K562 (cell line): ENCODE results near the gene POU3F3.

Experiments used
- DACH1 ChIP-seq: fragments of 450-650 bp; IDR thresholded peaks from 2 replicates; pipeline ENCODE4 v1.6.1; 2018; ENCODE audit not compliant: partially characterized antibody
- DDX20 ChIP-seq: fragments of 450-650 bp; IDR thresholded peaks from 2 replicates; pipeline ENCODE4 v1.6.1; 2016; ENCODE audit warnings: missing genetic modification characterization, low read depth, mild to moderate bottlenecking, missing compliant biosample characterization, moderate library complexity
- ELF4 ChIP-seq: fragments of 450-650 bp; formaldehyde crosslinking; IDR thresholded peaks from 2 replicates; pipeline ENCODE4 v1.4.0; 2022; ENCODE audit warnings: missing genetic modification characterization
- FOS ChIP-seq: IDR thresholded peaks from 3 replicates; pipeline ENCODE4 v1.6.1; 2011; ENCODE audit not compliant: insufficient read length; ENCODE audit errors: extremely low read depth
- GABPB2 ChIP-seq: fragments of 250-450 bp; sonication (Bioruptor Pico); conservative IDR thresholded peaks from 2 replicates; pipeline ENCODE4 v1.5.1; 2021; ENCODE audit warnings: mild to moderate bottlenecking
- HNRNPK ChIP-seq: fragments of 200-400 bp; formaldehyde crosslinking; IDR thresholded peaks from one replicate; pipeline ENCODE4 v1.6.1; 2018; ENCODE audit warnings: mild to moderate bottlenecking, low read depth, low read length; ENCODE audit not compliant: poor library complexity, severe bottlenecking
- NBN ChIP-seq: fragments of 450-650 bp; IDR thresholded peaks from 2 replicates; pipeline ENCODE4 v1.6.1; 2016; ENCODE audit warnings: low read depth, mild to moderate bottlenecking
- POLR2A ChIP-seq: fragments of 450-650 bp; conservative IDR thresholded peaks from 2 replicates; pipeline ENCODE4 v1.6.1; 2016
- RBM22 ChIP-seq: fragments of 200-400 bp; formaldehyde crosslinking; IDR thresholded peaks from 2 replicates; pipeline ENCODE4 v1.6.1; 2018; ENCODE audit warnings: low read length, low read depth; ENCODE audit not compliant: poor library complexity, severe bottlenecking
- ZNF274 ChIP-seq: IDR thresholded peaks from 2 replicates; pipeline ENCODE4 v1.6.1; 2011; ENCODE audit warnings: low read depth, mild to moderate bottlenecking, low read length, moderate library complexity, borderline replicate concordance
- TF ChIP-seq, protein P1 (sequence below), 3 experiments: IDR thresholded peaks in 2 of 3; conservative IDR thresholded peaks in 1 of 3; 2 replicates each; pipeline ENCODE4 v1.5.1; 2011 to 2012; ENCODE audit warnings: low read length in 3 of 3, mild to moderate bottlenecking in 3 of 3, control low read depth in 2 of 3, improper control_type of control experiment in 1 of 3, inconsistent platforms in 1 of 3, low read depth in 1 of 3, mixed read lengths in 1 of 3, moderate library complexity in 1 of 3; ENCODE audit not compliant: insufficient read depth in 2 of 3
- TF ChIP-seq, protein P2 (sequence below): fragments of 450-650 bp; conservative IDR thresholded peaks from 2 replicates; pipeline ENCODE4 v1.6.1; 2016; ENCODE audit warnings: missing genetic modification characterization, low read depth, mild to moderate bottlenecking, missing compliant biosample characterization, moderate library complexity

DNA sequence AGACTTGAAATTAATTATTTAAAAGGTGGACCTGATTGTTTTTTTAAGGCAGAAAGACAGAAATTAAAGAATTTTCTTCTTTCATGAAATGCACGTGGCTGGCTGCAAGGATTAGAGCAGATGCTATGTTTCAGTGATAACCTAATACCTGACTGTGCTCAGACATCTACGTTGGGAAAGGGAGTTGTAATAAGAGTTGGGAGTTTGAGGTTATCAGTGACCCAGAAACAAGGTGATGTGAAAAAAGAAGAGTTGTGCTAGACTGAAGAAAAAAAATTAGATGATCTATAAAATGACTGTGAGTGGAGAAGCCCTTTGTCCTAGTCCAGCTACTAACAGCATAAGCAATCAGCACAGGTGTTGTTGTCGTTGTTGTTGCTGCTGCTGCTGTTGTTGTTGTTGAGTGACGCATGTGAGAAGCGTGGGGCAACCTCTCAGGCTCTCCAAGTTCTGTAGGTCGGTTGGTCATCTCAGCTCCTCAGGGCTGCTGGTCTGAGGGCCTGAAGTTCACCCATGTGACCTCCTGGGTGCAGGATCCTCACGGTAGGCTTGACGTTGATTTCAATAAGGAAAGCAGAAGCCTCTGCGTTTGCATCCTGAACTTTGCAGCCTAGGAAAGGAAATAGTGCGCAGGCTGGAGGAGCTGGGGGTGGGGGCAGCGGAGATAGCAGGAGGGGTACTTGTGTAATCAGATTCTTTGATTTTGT is 7.6 kb downstream of the POU3F3 start:
- no peak for TF ChIP-seq ZNF274
- TF ChIP-seq RBM22: no peak
- TF ChIP-seq HNRNPK: no peak
- TF ChIP-seq FOS: no peak
- TF ChIP-seq DACH1: no peak
- no peak for TF ChIP-seq DDX20 (tag)
- no peak for TF ChIP-seq NBN
- no peak for TF ChIP-seq GABPB2 (CRISPR knock-in tag)
- TF ChIP-seq, protein P1, sequence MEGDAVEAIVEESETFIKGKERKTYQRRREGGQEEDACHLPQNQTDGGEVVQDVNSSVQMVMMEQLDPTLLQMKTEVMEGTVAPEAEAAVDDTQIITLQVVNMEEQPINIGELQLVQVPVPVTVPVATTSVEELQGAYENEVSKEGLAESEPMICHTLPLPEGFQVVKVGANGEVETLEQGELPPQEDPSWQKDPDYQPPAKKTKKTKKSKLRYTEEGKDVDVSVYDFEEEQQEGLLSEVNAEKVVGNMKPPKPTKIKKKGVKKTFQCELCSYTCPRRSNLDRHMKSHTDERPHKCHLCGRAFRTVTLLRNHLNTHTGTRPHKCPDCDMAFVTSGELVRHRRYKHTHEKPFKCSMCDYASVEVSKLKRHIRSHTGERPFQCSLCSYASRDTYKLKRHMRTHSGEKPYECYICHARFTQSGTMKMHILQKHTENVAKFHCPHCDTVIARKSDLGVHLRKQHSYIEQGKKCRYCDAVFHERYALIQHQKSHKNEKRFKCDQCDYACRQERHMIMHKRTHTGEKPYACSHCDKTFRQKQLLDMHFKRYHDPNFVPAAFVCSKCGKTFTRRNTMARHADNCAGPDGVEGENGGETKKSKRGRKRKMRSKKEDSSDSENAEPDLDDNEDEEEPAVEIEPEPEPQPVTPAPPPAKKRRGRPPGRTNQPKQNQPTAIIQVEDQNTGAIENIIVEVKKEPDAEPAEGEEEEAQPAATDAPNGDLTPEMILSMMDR (IDR thresholded peaks at IDR 0.05 in 2 of 3, conservative IDR thresholded peaks at IDR 0.05 in 1 of 3; ENCODE audit: insufficient read depth in 2 of 3, low read depth in 1 of 3, low read length in 3 of 3): no peak
- TF ChIP-seq, protein P2, sequence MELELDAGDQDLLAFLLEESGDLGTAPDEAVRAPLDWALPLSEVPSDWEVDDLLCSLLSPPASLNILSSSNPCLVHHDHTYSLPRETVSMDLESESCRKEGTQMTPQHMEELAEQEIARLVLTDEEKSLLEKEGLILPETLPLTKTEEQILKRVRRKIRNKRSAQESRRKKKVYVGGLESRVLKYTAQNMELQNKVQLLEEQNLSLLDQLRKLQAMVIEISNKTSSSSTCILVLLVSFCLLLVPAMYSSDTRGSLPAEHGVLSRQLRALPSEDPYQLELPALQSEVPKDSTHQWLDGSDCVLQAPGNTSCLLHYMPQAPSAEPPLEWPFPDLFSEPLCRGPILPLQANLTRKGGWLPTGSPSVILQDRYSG: no peak
- no peak for TF ChIP-seq ELF4 (CRISPR knock-in tag)
- no peak for TF ChIP-seq POLR2A
